Keratinocyte (primary cell): ENCODE data around the gene KRTAP10-6. TPM values are rescaled to one million over a fixed set of nuclear protein-coding genes. Genes with fewer than 3 reads are reported as not detected.

Experiments used
- DNase-seq: peaks from one replicate; pipeline ENCODE4 v3.0.0-alpha.2; 2011; ENCODE audit warnings: low read depth, missing footprints, low spot score
- FAIRE-seq: peaks from 2 replicates; lab custom pipeline; 2011; peaks lifted over from hg19 to GRCh38; lab: Jason Lieb, UNC
- H2AFZ ChIP-seq: 2 replicates; pipeline ENCODE4 v1.6.0; 2012; ENCODE audit warnings: low read length, control low read depth, inconsistent platforms; ENCODE audit not compliant: control insufficient read depth
- H3K27ac ChIP-seq: 2 replicates; pipeline ENCODE4 v1.5.1; 2011; ENCODE audit warnings: low read length; ENCODE audit not compliant: control insufficient read depth, insufficient read depth
- H3K27me3 ChIP-seq: 3 replicates; pipeline ENCODE4 v1.6.0; 2011; ENCODE audit warnings: low read length; ENCODE audit not compliant: control insufficient read depth, insufficient read depth; ENCODE audit errors: extremely low read depth
- H3K36me3 ChIP-seq, 2 experiments: 2 replicates in 1 of 2; 3 replicates in 1 of 2; pipeline ENCODE4 v1.5.1; 2011; ENCODE audit warnings: low read length in 2 of 2, mild to moderate bottlenecking in 1 of 2; ENCODE audit not compliant: control insufficient read depth in 2 of 2, insufficient read depth in 2 of 2; ENCODE audit errors: extremely low read depth in 1 of 2
- H3K4me1 ChIP-seq: 3 replicates; pipeline ENCODE4 v1.5.1; 2011; ENCODE audit warnings: low read length; ENCODE audit not compliant: control insufficient read depth, insufficient read depth; ENCODE audit errors: extremely low read depth
- H3K4me2 ChIP-seq: 3 replicates; pipeline ENCODE4 v1.6.0; 2011; ENCODE audit warnings: low read depth, low read length; ENCODE audit not compliant: control insufficient read depth, insufficient read depth; ENCODE audit errors: extremely low read depth
- H3K4me3 ChIP-seq, 3 experiments: fragments of 200-600 bp in 1 of 3; sonication (generic) in 1 of 3; 2 replicates in 2 of 3; 3 replicates in 1 of 3; pipeline ENCODE4 v1.5.1; 2011 to 2016; ENCODE audit warnings: low read length in 3 of 3, mild to moderate bottlenecking in 3 of 3, control low read depth in 2 of 3, inconsistent platforms in 1 of 3, low read depth in 1 of 3, mixed read lengths in 1 of 3, mixed run types in 1 of 3, moderate library complexity in 1 of 3; ENCODE audit not compliant: control insufficient read depth in 2 of 3, insufficient read depth in 2 of 3; ENCODE audit errors: extremely low read depth in 1 of 3
- H3K79me2 ChIP-seq: 2 replicates; pipeline ENCODE4 v1.6.0; 2012; ENCODE audit warnings: low read length; ENCODE audit not compliant: control insufficient read depth, insufficient read depth
- H3K9ac ChIP-seq: 3 replicates; pipeline ENCODE4 v1.6.0; 2011; ENCODE audit warnings: low read length; ENCODE audit not compliant: control insufficient read depth, insufficient read depth; ENCODE audit errors: extremely low read depth
- H3K9me1 ChIP-seq: 3 replicates; pipeline ENCODE4 v1.6.0; 2011; ENCODE audit warnings: low read length; ENCODE audit not compliant: control insufficient read depth, insufficient read depth; ENCODE audit errors: extremely low read depth
- H3K9me3 ChIP-seq: 2 replicates; pipeline ENCODE4 v1.5.1; 2012; ENCODE audit warnings: low read depth, low read length; ENCODE audit not compliant: control insufficient read depth
- H4K20me1 ChIP-seq: 3 replicates; pipeline ENCODE4 v1.6.0; 2011; ENCODE audit warnings: low read length; ENCODE audit not compliant: control insufficient read depth, insufficient read depth; ENCODE audit errors: extremely low read depth
- EZH2 ChIP-seq: IDR thresholded peaks from one replicate; pipeline ENCODE4 v1.6.1; 2012; ENCODE audit warnings: inconsistent platforms, mild to moderate bottlenecking, low read length, moderate library complexity
- dilution Hi-C: fragments of 300-500 bp; cut with MboI; formaldehyde crosslinking; loops from one replicate; pipeline ENCODE4 v1.7.0; 2020; ENCODE audit warnings: low sequenced_read_pairs; ENCODE audit not compliant: extremely low pct_ligation_motif_present
- polyA plus RNA-seq, 5 experiments: library from polyadenylated mRNA; depleted of rRNA in 3 of 5; stranded (reverse) in 3 of 5; stranded (forward) in 1 of 5; unstranded in 1 of 5; fragments of >200 nt; gene quantifications; 1 replicate in 1 of 5; 2 replicates in 3 of 5; 3 replicates in 1 of 5; pipeline versions ENCODE4 v1.2.1 to v1.2.3, GENCODE V29; 2011 to 2012; ENCODE audit warnings: missing spikeins in 2 of 5, low read depth in 1 of 5, low replicate concordance in 1 of 5
- TF ChIP-seq, protein P1 (sequence below), 3 experiments: IDR thresholded peaks in 1 of 3; conservative IDR thresholded peaks in 1 of 3; optimal IDR thresholded peaks in 1 of 3; 2 replicates in 2 of 3; 3 replicates in 1 of 3; pipeline versions ENCODE3 to v1.5.1; 2011; ENCODE audit warnings: low read length in 3 of 3, mild to moderate bottlenecking in 3 of 3, moderate library complexity in 2 of 3, control low read depth in 1 of 3, inconsistent platforms in 1 of 3; ENCODE audit not compliant: insufficient read depth in 2 of 3; ENCODE audit errors: extremely low read depth in 1 of 3

Gene KRTAP10-6
- polyA plus RNA-seq, 1 donor (not counting 4 experiments of a cell fraction or from before 2014, with no cell fraction given): not detected

DNA sequence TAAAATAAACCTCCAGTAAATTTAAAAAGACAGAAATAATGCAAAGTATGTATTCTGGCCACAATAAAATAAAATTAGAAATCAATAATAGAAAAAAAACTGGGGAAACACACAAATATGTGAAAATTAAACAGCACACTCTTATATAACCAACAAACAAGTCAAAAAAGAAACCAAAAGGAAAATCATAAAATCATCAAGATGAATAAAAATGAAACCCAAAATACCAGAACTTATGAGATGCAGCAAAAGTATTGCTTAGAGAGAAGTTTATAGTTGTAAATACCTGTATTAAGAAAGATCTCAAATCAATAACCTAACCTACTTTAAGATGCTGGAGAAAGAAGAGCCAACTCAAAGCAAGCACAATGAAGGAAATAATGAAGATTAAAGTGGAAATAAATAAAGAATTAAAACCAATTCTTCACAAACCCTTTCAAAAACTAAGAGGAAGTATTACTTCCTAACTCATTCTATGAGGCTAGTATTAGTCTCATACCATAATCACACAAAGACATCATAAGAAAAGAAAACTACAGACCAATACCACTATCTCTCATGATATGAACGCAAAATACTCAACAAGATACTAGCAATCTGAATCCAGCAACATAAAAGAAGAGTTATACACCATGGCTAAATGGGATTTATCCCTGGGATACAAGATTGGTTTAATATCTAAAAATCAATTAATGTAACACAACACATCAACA lies 27.3 kb downstream of the KRTAP10-6 start:
- Histone ChIP-seq H3K36me3 (no peaks in the 10 kb centered on the region), H3K9me3 (no peaks in the 10 kb centered on the region), H3K9ac (no peak overlapping the region), H3K9me1 (no peaks in the 10 kb centered on the region), H3K4me2 (no peak overlapping the region), H3K27ac (no peak overlapping the region), H2AFZ (no peak overlapping the region), H3K27me3 (no peaks in the 10 kb centered on the region), H4K20me1 (no peaks in the 10 kb centered on the region), H3K79me2 (no peaks in the 10 kb centered on the region), H3K4me1 (no peaks in the 10 kb centered on the region), H3K4me3 (no peak overlapping the region)
- FAIRE-seq (no peak), DNase-seq (no peak)
- dilution Hi-C loops: no loop called here
- no peak for TF ChIP-seq EZH2
- TF ChIP-seq, protein P1, sequence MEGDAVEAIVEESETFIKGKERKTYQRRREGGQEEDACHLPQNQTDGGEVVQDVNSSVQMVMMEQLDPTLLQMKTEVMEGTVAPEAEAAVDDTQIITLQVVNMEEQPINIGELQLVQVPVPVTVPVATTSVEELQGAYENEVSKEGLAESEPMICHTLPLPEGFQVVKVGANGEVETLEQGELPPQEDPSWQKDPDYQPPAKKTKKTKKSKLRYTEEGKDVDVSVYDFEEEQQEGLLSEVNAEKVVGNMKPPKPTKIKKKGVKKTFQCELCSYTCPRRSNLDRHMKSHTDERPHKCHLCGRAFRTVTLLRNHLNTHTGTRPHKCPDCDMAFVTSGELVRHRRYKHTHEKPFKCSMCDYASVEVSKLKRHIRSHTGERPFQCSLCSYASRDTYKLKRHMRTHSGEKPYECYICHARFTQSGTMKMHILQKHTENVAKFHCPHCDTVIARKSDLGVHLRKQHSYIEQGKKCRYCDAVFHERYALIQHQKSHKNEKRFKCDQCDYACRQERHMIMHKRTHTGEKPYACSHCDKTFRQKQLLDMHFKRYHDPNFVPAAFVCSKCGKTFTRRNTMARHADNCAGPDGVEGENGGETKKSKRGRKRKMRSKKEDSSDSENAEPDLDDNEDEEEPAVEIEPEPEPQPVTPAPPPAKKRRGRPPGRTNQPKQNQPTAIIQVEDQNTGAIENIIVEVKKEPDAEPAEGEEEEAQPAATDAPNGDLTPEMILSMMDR (optimal IDR thresholded peaks at IDR 0.05 in 1 of 3, IDR thresholded peaks at IDR 0.05 in 1 of 3, conservative IDR thresholded peaks at IDR 0.05 in 1 of 3; ENCODE audit: extremely low read depth in 1 of 3, insufficient read depth in 2 of 3, low read length in 3 of 3): no peak

DNA sequence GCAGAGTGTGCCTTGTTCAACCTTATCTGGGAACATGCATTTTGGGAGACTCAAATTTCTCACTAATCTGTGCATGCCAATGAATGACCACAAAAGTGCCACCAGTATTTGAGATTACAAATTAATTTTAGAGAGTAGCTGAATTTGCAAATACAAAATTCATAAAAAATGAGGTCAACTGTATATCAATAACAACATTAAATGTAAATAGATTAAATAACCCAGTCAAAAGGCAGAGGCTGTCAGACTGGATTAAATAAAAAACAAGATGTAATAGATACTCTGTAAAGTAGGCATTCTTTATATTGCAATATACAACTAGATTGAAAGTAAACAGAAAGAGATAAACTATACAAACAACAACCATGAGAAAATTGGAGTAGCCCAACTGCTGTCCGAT lies 28.2 kb downstream of the KRTAP10-6 start:
- Histone ChIP-seq H3K4me2 (no peak overlapping the region), H2AFZ (no peak overlapping the region), H3K27me3 (peaks cover 2% of the 10 kb centered on the region), H3K9me3 (no peaks in the 10 kb centered on the region), H3K9me1 (no peaks in the 10 kb centered on the region), H4K20me1 (no peaks in the 10 kb centered on the region), H3K36me3 (no peaks in the 10 kb centered on the region), H3K27ac (no peak overlapping the region), H3K79me2 (no peaks in the 10 kb centered on the region), H3K4me3 (no peak overlapping the region), H3K4me1 (no peaks in the 10 kb centered on the region), H3K9ac (no peak overlapping the region)
- FAIRE-seq (no peak), DNase-seq (no peak)
- dilution Hi-C loops: no loop called here
- no peak for TF ChIP-seq EZH2
- TF ChIP-seq, protein P1 (optimal IDR thresholded peaks at IDR 0.05 in 1 of 3, IDR thresholded peaks at IDR 0.05 in 1 of 3, conservative IDR thresholded peaks at IDR 0.05 in 1 of 3; ENCODE audit: extremely low read depth in 1 of 3, insufficient read depth in 2 of 3, low read length in 3 of 3): no peak
